GM23248 (cell line): Measurements from ENCODE around the gene TWSG1. TPM values are rescaled to one million over a fixed set of nuclear protein-coding genes. Genes with fewer than 3 reads are reported as not detected.

ENCODE experiments used
- DNase-seq: peaks from one replicate; pipeline ENCODE4 v3.0.0-alpha.2; 2015
- H2AFZ ChIP-seq: fragments of 200-600 bp; sonication (generic); 2 replicates; pipeline ENCODE4 v1.6.1; 2016; ENCODE audit warnings: antibody characterized with exemption
- H3F3A ChIP-seq: fragments of 200-600 bp; sonication (generic); 2 replicates; pipeline ENCODE4 v1.6.1; 2016; ENCODE audit warnings: mild to moderate bottlenecking, antibody characterized with exemption, mixed run types; ENCODE audit not compliant: insufficient read depth
- H3K27ac ChIP-seq: fragments of 200-600 bp; sonication (generic); 2 replicates; pipeline ENCODE4 v1.5.1; 2016; ENCODE audit warnings: mild to moderate bottlenecking
- H3K27me3 ChIP-seq: fragments of 200-600 bp; sonication (generic); replicated peaks from 2 replicates; pipeline ENCODE4 v1.6.1; 2016; ENCODE audit warnings: mild to moderate bottlenecking; ENCODE audit not compliant: insufficient read depth
- H3K36me3 ChIP-seq: fragments of 200-600 bp; sonication (generic); 2 replicates; pipeline ENCODE4 v1.6.1; 2016; ENCODE audit warnings: low read depth, mild to moderate bottlenecking
- H3K4me1 ChIP-seq: fragments of 200-600 bp; sonication (generic); 2 replicates; pipeline ENCODE4 v1.6.1; 2016; ENCODE audit warnings: mild to moderate bottlenecking; ENCODE audit not compliant: insufficient read depth
- H3K4me2 ChIP-seq: fragments of 200-600 bp; sonication (generic); one replicate; pipeline ENCODE4 v1.6.1; 2016; ENCODE audit warnings: mild to moderate bottlenecking; ENCODE audit not compliant: unreplicated experiment
- H3K4me3 ChIP-seq: fragments of 200-600 bp; sonication (generic); 2 replicates; pipeline ENCODE4 v1.5.1; 2016; ENCODE audit warnings: mild to moderate bottlenecking
- H3K79me2 ChIP-seq: fragments of 200-600 bp; sonication (generic); 2 replicates; pipeline ENCODE4 v1.6.1; 2016; ENCODE audit warnings: mild to moderate bottlenecking; ENCODE audit not compliant: insufficient read depth
- H3K9ac ChIP-seq: fragments of 200-600 bp; sonication (generic); 2 replicates; pipeline ENCODE4 v1.6.1; 2016; ENCODE audit warnings: mild to moderate bottlenecking
- H3K9me2 ChIP-seq: fragments of 200-600 bp; sonication (generic); 2 replicates; pipeline ENCODE4 v1.6.1; 2016; ENCODE audit warnings: mixed run types, mild to moderate bottlenecking, moderate library complexity; ENCODE audit not compliant: insufficient read depth
- H3K9me3 ChIP-seq: fragments of 200-600 bp; sonication (generic); one replicate; pipeline ENCODE4 v1.6.1; 2017; ENCODE audit warnings: low read depth
- H4K20me1 ChIP-seq: fragments of 200-600 bp; sonication (generic); 2 replicates; pipeline ENCODE4 v1.6.0; 2016; ENCODE audit not compliant: insufficient read depth
- EZH2 ChIP-seq: fragments of 200-600 bp; sonication (generic); IDR thresholded peaks from 2 replicates; pipeline ENCODE4 v1.6.1; 2018; ENCODE audit warnings: antibody characterized with exemption, mild to moderate bottlenecking; ENCODE audit not compliant: insufficient read depth, poor library complexity, severe bottlenecking
- EZH2phosphoT487 ChIP-seq: fragments of 200-600 bp; sonication (generic); IDR thresholded peaks from 2 replicates; pipeline ENCODE4 v1.6.1; 2018; ENCODE audit warnings: antibody characterized with exemption, moderate library complexity, mild to moderate bottlenecking, low read depth; ENCODE audit not compliant: insufficient read depth
- WGBS, 2 experiments: methylation state at CpG; one replicate each; pipeline ENCODE4 v1.1.6; 2015 to 2017; ENCODE audit warnings: low lambda C conversion rate in 2 of 2, low coverage in 1 of 2; ENCODE audit errors: missing lambda C conversion rate in 2 of 2; 5-methylcytosine and 5-hydroxymethylcytosine counted together
- in situ Hi-C: fragments of 300-500 bp; cut with MboI; formaldehyde crosslinking; loops from 2 replicates; pipeline ENCODE4 v1.15.0; 2020
- polyA plus RNA-seq: library from polyadenylated mRNA; unstranded; fragments of >200 nt; fragmentation: Nextera tagmentation; extraction: Ambion mirVana; gene quantifications from 2 replicates; pipeline ENCODE4 v1.2.1, GENCODE V29; 2016
- total RNA-seq: library from RNA; depleted of rRNA; stranded (reverse); fragments of >200 nt; shearing (Covaris generic); gene quantifications from 2 replicates; pipeline ENCODE4 v1.2.3, GENCODE V29; 2014

Gene TWSG1
- total and polyA plus RNA-seq, 2 experiments from 2014 or later, result 113 to 136 TPM

DNA sequence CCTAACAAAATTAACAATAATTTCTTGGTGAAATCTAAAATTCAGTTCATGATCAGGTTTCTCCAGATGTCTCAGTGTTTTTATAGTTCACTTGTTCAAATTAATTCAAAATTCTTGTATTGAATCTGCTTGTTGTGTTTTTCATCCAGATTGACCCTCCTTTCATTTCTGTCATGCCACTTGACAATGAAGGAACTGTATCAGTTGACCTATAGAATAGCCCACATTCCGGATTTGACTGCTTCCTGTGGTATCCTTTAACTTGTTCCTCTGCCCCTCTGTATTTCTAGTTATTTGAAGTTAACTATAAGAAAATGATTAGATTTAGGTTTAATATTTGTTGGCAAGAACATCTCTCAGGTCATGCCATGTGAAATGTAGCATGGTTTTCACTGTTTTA, 53.3 kb downstream of the TWSG1 start:
- Histone ChIP-seq H3K27me3 (no peaks in the 10 kb centered on the region), H3K9me2 (no peaks in the 10 kb centered on the region), H3K4me3 (no peak overlapping the region), H3F3A (no peaks in the 10 kb centered on the region), H3K9me3 (no peaks in the 10 kb centered on the region), H3K4me2 (no peak overlapping the region), H2AFZ (no peak overlapping the region), H3K36me3 (peaks cover 13% of the 10 kb centered on the region; the same call in 1 of the 2 replicates), H3K27ac (no peak overlapping the region), H3K9ac (no peak overlapping the region), H3K79me2 (peaks cover under 1% of the 10 kb centered on the region; the same call in 1 of the 2 replicates), H3K4me1 (no peaks in the 10 kb centered on the region), H4K20me1 (no peaks in the 10 kb centered on the region)
- TF ChIP-seq EZH2phosphoT487 (no peak), EZH2 (no peak)
- WGBS, 2 experiments, result 95 to 97% methylated on average over 1 of the region's 1 CpG
- in situ Hi-C loops, result no loop called here
- no peak for DNase-seq

DNA sequence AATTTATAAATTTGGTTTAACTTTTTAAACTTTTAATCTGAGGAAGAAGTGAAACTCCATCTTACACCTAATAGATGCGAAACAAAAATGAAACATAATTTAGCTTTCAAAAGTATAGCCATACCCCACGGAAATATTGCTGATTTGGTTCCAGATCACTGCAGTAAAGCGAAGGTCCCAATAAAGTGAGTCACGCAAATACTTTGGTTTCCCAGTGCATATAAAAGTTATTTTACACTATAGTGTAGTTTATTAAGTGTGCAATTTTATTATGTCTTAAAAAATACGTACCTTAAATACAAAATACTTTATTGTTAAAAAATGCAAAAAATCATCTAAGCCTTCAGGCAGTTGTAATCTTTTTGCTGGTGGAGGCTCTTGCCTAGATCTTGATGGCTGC, 55.1 kb downstream of the TWSG1 start:
- TF ChIP-seq EZH2 (no peak), EZH2phosphoT487 (no peak)
- Histone ChIP-seq H2AFZ (no peak overlapping the region), H3K27me3 (no peaks in the 10 kb centered on the region), H3K4me3 (no peak overlapping the region), H3K79me2 (no peaks in the 10 kb centered on the region; the same call in 1 of the 2 replicates), H3K27ac (no peak overlapping the region), H3K9me2 (no peaks in the 10 kb centered on the region; the same call in 1 of the 2 replicates), H3K9ac (no peak overlapping the region), H3F3A (no peaks in the 10 kb centered on the region), H4K20me1 (no peaks in the 10 kb centered on the region), H3K9me3 (no peaks in the 10 kb centered on the region), H3K4me2 (no peak overlapping the region), H3K4me1 (no peaks in the 10 kb centered on the region), H3K36me3 (peaks cover 15% of the 10 kb centered on the region; the same call in 1 of the 2 replicates)
- DNase-seq, result no peak
- WGBS, 2 experiments, result 97 to 98% methylated on average over 5 of the region's 5 CpGs
- in situ Hi-C loops, result no loop called here

DNA sequence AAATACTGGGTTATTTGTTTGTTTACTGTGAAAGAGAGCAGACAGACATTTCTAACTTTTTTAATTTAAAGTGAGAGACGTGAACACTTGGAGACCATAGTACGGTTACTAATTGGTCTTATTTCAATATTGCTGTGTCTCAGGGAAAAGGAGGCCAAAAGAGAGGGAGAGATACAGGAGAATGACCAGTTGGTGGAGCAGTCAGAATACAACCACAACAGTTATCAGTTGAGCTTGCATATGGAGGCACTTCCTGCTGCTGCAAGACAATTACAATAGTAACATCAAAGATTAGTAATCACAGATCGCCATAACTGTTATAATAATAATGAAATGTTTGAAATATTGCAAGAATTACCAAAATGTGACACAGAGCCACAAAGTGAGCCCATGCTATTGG, 58.2 kb downstream of the TWSG1 start:
- H3K9me2 ChIP-seq, result no peaks in the 10 kb centered on the region; the same call in 1 of the 2 replicates
- no peaks in the 10 kb centered on the region; the same call in 1 of the 2 replicates for H3K79me2 ChIP-seq
- no peaks in the 10 kb centered on the region for H3K27me3 ChIP-seq
- H3K4me3 ChIP-seq, result no peak overlapping the region
- H3K27ac ChIP-seq, result no peak overlapping the region
- TF ChIP-seq EZH2phosphoT487, result no peak
- TF ChIP-seq EZH2, result no peak
- H2AFZ ChIP-seq, result no peak overlapping the region
- 39 to 46% methylated on average over 3 of the region's 3 CpGs for WGBS, 2 experiments
- no peaks in the 10 kb centered on the region for H4K20me1 ChIP-seq
- H3K4me2 ChIP-seq, result no peak overlapping the region
- H3K4me1 ChIP-seq, result no peaks in the 10 kb centered on the region
- H3F3A ChIP-seq, result no peaks in the 10 kb centered on the region
- peak; percentile 10 for DNase-seq
- H3K9me3 ChIP-seq, result no peaks in the 10 kb centered on the region
- H3K36me3 ChIP-seq, result peaks cover 31% of the 10 kb centered on the region; the same call in 1 of the 2 replicates
- H3K9ac ChIP-seq, result no peak overlapping the region
- in situ Hi-C loops, result no loop called here

DNA sequence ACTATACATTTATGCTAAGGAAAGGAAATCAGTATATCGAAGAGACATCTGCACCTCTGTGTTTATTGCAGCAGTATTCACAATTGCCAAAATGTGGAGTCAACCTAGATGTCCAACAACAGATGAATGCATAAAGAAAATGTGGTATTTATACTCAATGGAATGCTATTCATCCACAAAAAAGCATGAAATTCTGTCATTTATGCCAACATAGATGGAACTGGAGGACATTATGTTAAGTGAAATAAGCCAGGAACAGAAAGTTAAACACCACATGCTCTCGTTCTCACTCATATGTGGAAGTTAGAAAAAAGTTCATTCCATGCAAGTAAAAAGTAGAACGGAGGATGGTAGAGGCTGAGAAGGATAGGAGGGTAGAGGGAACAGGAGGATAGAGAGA, 59.5 kb downstream of the TWSG1 start:
- H3K4me3 ChIP-seq, result no peak overlapping the region
- in situ Hi-C loops, result no loop called here
- H3K4me2 ChIP-seq, result no peak overlapping the region
- H3K9ac ChIP-seq, result no peak overlapping the region
- WGBS, 2 experiments, result 42 to 44% methylated on average over 3 of the region's 3 CpGs
- no peaks in the 10 kb centered on the region for H3K4me1 ChIP-seq
- DNase-seq, result no peak
- H3K9me3 ChIP-seq, result no peaks in the 10 kb centered on the region
- H3K79me2 ChIP-seq, result no peaks in the 10 kb centered on the region; the same call in 1 of the 2 replicates
- no peaks in the 10 kb centered on the region; the same call in 1 of the 2 replicates for H3K9me2 ChIP-seq
- H3K27me3 ChIP-seq, result no peaks in the 10 kb centered on the region
- H3F3A ChIP-seq, result no peaks in the 10 kb centered on the region
- no peak overlapping the region for H3K27ac ChIP-seq
- no peak overlapping the region for H2AFZ ChIP-seq
- H3K36me3 ChIP-seq, result peaks cover 31% of the 10 kb centered on the region; the same call in 1 of the 2 replicates
- no peaks in the 10 kb centered on the region for H4K20me1 ChIP-seq
- no peak for TF ChIP-seq EZH2
- no peak for TF ChIP-seq EZH2phosphoT487

DNA sequence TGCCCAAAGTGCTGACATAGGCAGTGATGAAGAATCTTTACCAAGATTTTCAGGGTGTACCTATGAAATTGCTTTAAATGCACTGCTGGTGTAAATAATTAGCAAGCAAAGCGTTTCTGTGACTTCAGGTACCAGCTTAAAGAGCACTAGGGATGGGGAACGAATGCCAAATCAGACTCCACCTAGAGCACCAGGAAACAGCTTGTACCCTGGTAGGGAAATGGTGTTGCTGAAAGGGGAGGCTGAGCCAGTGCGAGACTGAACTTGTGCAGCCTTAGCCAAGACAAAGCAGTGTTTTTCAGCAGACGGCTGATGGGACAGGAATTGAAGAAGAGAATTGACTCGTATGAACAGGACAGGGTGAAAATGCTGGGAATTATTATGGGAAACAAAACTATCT, 65.6 kb downstream of the TWSG1 start:
- H3K4me3 ChIP-seq, result no peak overlapping the region
- no peak overlapping the region for H3K9ac ChIP-seq
- no peaks in the 10 kb centered on the region for H3K4me1 ChIP-seq
- H3K27me3 ChIP-seq, result no peaks in the 10 kb centered on the region
- H2AFZ ChIP-seq, result no peak overlapping the region
- 81 to 83% methylated on average over 5 of the region's 5 CpGs for WGBS, 2 experiments
- no peaks in the 10 kb centered on the region for H3K9me3 ChIP-seq
- peaks cover 23% of the 10 kb centered on the region; the same call in 1 of the 2 replicates for H3K36me3 ChIP-seq
- DNase-seq, result no peak
- no peaks in the 10 kb centered on the region for H4K20me1 ChIP-seq
- H3K9me2 ChIP-seq, result no peaks in the 10 kb centered on the region
- H3K79me2 ChIP-seq, result no peaks in the 10 kb centered on the region
- in situ Hi-C loops, result no loop called here
- no peak overlapping the region for H3K4me2 ChIP-seq
- TF ChIP-seq EZH2phosphoT487, result no peak
- no peaks in the 10 kb centered on the region for H3F3A ChIP-seq
- H3K27ac ChIP-seq, result no peak overlapping the region
